NB4 (cell line): Measurements from ENCODE around the gene INVS.
"Not testable (repeated sequence)": the region's sequence is repeated elsewhere in the genome, so short reads cannot be mapped to it uniquely, and the experiment has no call there.

Source experiments
- DNase-seq: peaks from one replicate; pipeline ENCODE4 v3.0.0; 2010; ENCODE audit warnings: low read depth
- H3K4me3 ChIP-seq: one replicate; pipeline ENCODE4 v1.5.1; 2011; ENCODE audit warnings: mild to moderate bottlenecking, low read depth, low read length, moderate library complexity
- CTCF ChIP-seq: IDR thresholded peaks from one replicate; pipeline ENCODE4 v1.5.1; 2012; ENCODE audit warnings: low read depth, low read length
- MAX ChIP-seq: IDR thresholded peaks from 2 replicates; pipeline ENCODE4 v1.6.1; 2011; ENCODE audit warnings: low read depth, low read length
- MYC ChIP-seq: IDR thresholded peaks from 2 replicates; pipeline ENCODE4 v1.6.1; 2011; ENCODE audit warnings: low read depth, low read length
- POLR2A ChIP-seq: IDR thresholded peaks from 2 replicates; pipeline ENCODE4 v1.6.1; 2011; ENCODE audit warnings: mild to moderate bottlenecking; ENCODE audit not compliant: insufficient read length; ENCODE audit errors: extremely low read depth

The INVS gene

GRCh38 chr9:100315561-100315960 lies 216.5 kb downstream of the INVS start:
- no peak for DNase-seq
- TF ChIP-seq CTCF (no peak), MAX (no peak), POLR2A (no peak), MYC (no peak)
- H3K4me3 ChIP-seq, result no peak overlapping the region

- TF ChIP-seq MYC (no peak), POLR2A (no peak), CTCF (no peak), MAX (no peak)
- H3K4me3 ChIP-seq, result no peak overlapping the region
- DNase-seq, result no peak
These were observed 218.7 kb downstream of the INVS start for GRCh38 chr9:100317706-100318105.

- TF ChIP-seq MYC (no peak), CTCF (peak; percentile 50), POLR2A (no peak), MAX (no peak)
- DNase-seq, result peak; percentile 54
- no peak overlapping the region for H3K4me3 ChIP-seq
These were observed 224.0 kb downstream of the INVS start for GRCh38 chr9:100322954-100323536.

GRCh38 chr9:100324594-100325200 lies 225.7 kb downstream of the INVS start:
- DNase-seq, result peak; percentile 53
- no peak overlapping the region for H3K4me3 ChIP-seq
- TF ChIP-seq CTCF (peak; percentile 22), MYC (no peak), POLR2A (no peak), MAX (no peak)

GRCh38 chr9:100338736-100339135 lies 239.7 kb downstream of the INVS start:
- not testable (repeated sequence) for DNase-seq

GRCh38 chr9:100340224-100340623 lies 241.2 kb downstream of the INVS start:
- no peak for TF ChIP-seq CTCF
- TF ChIP-seq MAX, result no peak
- no peak for TF ChIP-seq MYC
- TF ChIP-seq POLR2A, result no peak
- DNase-seq, result no peak

More at GRCh38 chr9:100338736-100339135, 239.7 kb downstream of the INVS start:
- H3K4me3 ChIP-seq, result not testable (repeated sequence)

More at GRCh38 chr9:100340224-100340623, 241.2 kb downstream of the INVS start:
- H3K4me3 ChIP-seq, result no peak overlapping the region
